Fibroblast of lung (primary cell): Measurements from ENCODE around the gene KMT2B. TPM values are rescaled to one million over a fixed set of nuclear protein-coding genes. Genes with fewer than 3 reads are reported as not detected.

Experiments used
- DNase-seq, 2 donors: peaks; one replicate each; pipeline versions ENCODE4 v3.0.0 to v3.0.0-alpha.2; 2010; ENCODE audit warnings: low read depth in 2 of 2
- H2AFZ ChIP-seq: 2 replicates; pipeline ENCODE4 v1.5.1; 2012; ENCODE audit warnings: low read length, control low read depth, inconsistent platforms
- H3K27ac ChIP-seq: 2 replicates; pipeline ENCODE4 v1.5.1; 2011; ENCODE audit warnings: low read length, control low read depth; ENCODE audit not compliant: insufficient read depth
- H3K27me3 ChIP-seq: 2 replicates; pipeline ENCODE4 v1.5.1; 2011; ENCODE audit warnings: mild to moderate bottlenecking, low read length; ENCODE audit not compliant: control insufficient read depth, insufficient read depth
- H3K36me3 ChIP-seq: 2 replicates; pipeline ENCODE4 v1.5.1; 2011; ENCODE audit warnings: low read length; ENCODE audit not compliant: control insufficient read depth, insufficient read depth
- H3K4me1 ChIP-seq: 2 replicates; pipeline ENCODE4 v1.5.1; 2011; ENCODE audit warnings: low read length; ENCODE audit not compliant: control insufficient read depth, insufficient read depth; ENCODE audit errors: extremely low read depth
- H3K4me2 ChIP-seq: 2 replicates; pipeline ENCODE4 v1.5.1; 2011; ENCODE audit warnings: low read length, control low read depth; ENCODE audit not compliant: insufficient read depth; ENCODE audit errors: extremely low read depth
- H3K4me3 ChIP-seq, 4 experiments: fragments of 200-600 bp in 1 of 4; sonication (generic) in 1 of 4; replicated peaks in 1 of 4; 2 replicates each; pipeline ENCODE4 v1.5.1; 2011 to 2016; ENCODE audit warnings: low read length in 4 of 4, low read depth in 3 of 4, mild to moderate bottlenecking in 3 of 4, control low read depth in 2 of 4, inconsistent platforms in 1 of 4, mixed read lengths in 1 of 4; ENCODE audit not compliant: insufficient read depth in 1 of 4; ENCODE audit errors: control extremely low read depth in 1 of 4
- H3K79me2 ChIP-seq: 2 replicates; pipeline ENCODE4 v1.5.1; 2012; ENCODE audit warnings: mild to moderate bottlenecking, low read length, inconsistent platforms; ENCODE audit not compliant: control insufficient read depth, insufficient read depth
- H3K9ac ChIP-seq: 2 replicates; pipeline ENCODE4 v1.5.1; 2011; ENCODE audit warnings: mild to moderate bottlenecking, low read length, control low read depth; ENCODE audit not compliant: insufficient read depth
- H3K9me3 ChIP-seq: 2 replicates; pipeline ENCODE4 v1.5.1; 2012; ENCODE audit warnings: low read depth, low read length; ENCODE audit not compliant: control insufficient read depth, insufficient read depth
- H4K20me1 ChIP-seq: 2 replicates; pipeline ENCODE4 v1.5.1; 2011; ENCODE audit warnings: low read length; ENCODE audit not compliant: control insufficient read depth, insufficient read depth; ENCODE audit errors: extremely low read depth
- CTCF ChIP-seq, 2 donors: IDR thresholded peaks in 1 of 2; conservative IDR thresholded peaks in 1 of 2; 1 replicate in 1 of 2; 2 replicates in 1 of 2; pipeline ENCODE4 v1.5.1; 2011 to 2012; ENCODE audit warnings: low read length in 2 of 2, control low read depth in 1 of 2, inconsistent platforms in 1 of 2, low read depth in 1 of 2, mild to moderate bottlenecking in 1 of 2
- EZH2 ChIP-seq: IDR thresholded peaks from 2 replicates; pipeline ENCODE4 v1.5.1; 2012; ENCODE audit warnings: low read length, control low read depth, mild to moderate bottlenecking; ENCODE audit errors: missing control alignments
- polyA plus RNA-seq, 2 donors: library from polyadenylated mRNA; depleted of rRNA in 1 of 2; stranded (reverse) in 1 of 2; unstranded in 1 of 2; fragments of >200 nt; gene quantifications; 2 replicates each; pipeline ENCODE4 v1.2.1, GENCODE V29; 2011 to 2012; ENCODE audit warnings: missing spikeins in 1 of 2
- total RNA-seq: library from RNA; depleted of rRNA; stranded (reverse); fragments of >200 nt; gene quantifications from 2 replicates; pipeline ENCODE4 v1.2.1, GENCODE V29; 2014

KMT2B gene
- total and polyA plus RNA-seq, 2 donors (not counting 1 experiment from before 2014, with no cell fraction given) = 5.4 to 7.4 TPM

GRCh38 chr19:35784503-35785338 is 66.9 kb downstream of the KMT2B start:
- TF ChIP-seq EZH2 = no peak
- no peak for TF ChIP-seq CTCF (conservative IDR thresholded peaks at IDR 0.05 in 1 of 2, IDR thresholded peaks at IDR 0.05 in 1 of 2; ENCODE audit: low read depth in 1 of 2, low read length in 2 of 2)
- DNase-seq = no peak

GRCh38 chr19:35785339-35785627 is 67.5 kb downstream of the KMT2B start:
- Histone ChIP-seq H3K4me2 (no peak overlapping the region), H3K27ac (no peak overlapping the region), H3K36me3 (peaks cover 10% of the 10 kb centered on the region), H3K27me3 (no peaks in the 10 kb centered on the region), H2AFZ (no peak overlapping the region), H3K4me1 (no peaks in the 10 kb centered on the region), H3K79me2 (no peaks in the 10 kb centered on the region), H3K4me3 (no peak overlapping the region), H4K20me1 (no peaks in the 10 kb centered on the region), H3K9ac (no peak overlapping the region), H3K9me3 (no peaks in the 10 kb centered on the region)
- DNase-seq = no peak
- TF ChIP-seq CTCF (conservative IDR thresholded peaks at IDR 0.05 in 1 of 2, IDR thresholded peaks at IDR 0.05 in 1 of 2; ENCODE audit: low read depth in 1 of 2, low read length in 2 of 2) = no peak
- no peak for TF ChIP-seq EZH2

More at GRCh38 chr19:35784503-35785338, 66.9 kb downstream of the KMT2B start:
- Histone ChIP-seq H3K4me3 (no peak overlapping the region), H3K27ac (no peak overlapping the region), H3K4me2 (no peak overlapping the region), H4K20me1 (no peaks in the 10 kb centered on the region), H3K9ac (no peak overlapping the region), H2AFZ (no peak overlapping the region), H3K79me2 (no peaks in the 10 kb centered on the region), H3K4me1 (no peaks in the 10 kb centered on the region), H3K9me3 (no peaks in the 10 kb centered on the region), H3K36me3 (peaks cover 10% of the 10 kb centered on the region), H3K27me3 (no peaks in the 10 kb centered on the region)

GRCh38 chr19:35786299-35787160 is 68.7 kb downstream of the KMT2B start:
- Histone ChIP-seq H3K4me3 (no peak overlapping the region), H3K27me3 (no peaks in the 10 kb centered on the region), H3K9me3 (no peaks in the 10 kb centered on the region), H2AFZ (no peak overlapping the region), H3K79me2 (no peaks in the 10 kb centered on the region), H3K9ac (no peak overlapping the region), H3K36me3 (peaks cover 8% of the 10 kb centered on the region), H4K20me1 (no peaks in the 10 kb centered on the region), H3K4me1 (no peaks in the 10 kb centered on the region), H3K27ac (no peak overlapping the region), H3K4me2 (no peak overlapping the region)
- TF ChIP-seq CTCF (conservative IDR thresholded peaks at IDR 0.05 in 1 of 2, IDR thresholded peaks at IDR 0.05 in 1 of 2; ENCODE audit: low read depth in 1 of 2, low read length in 2 of 2) (no peak), EZH2 (no peak)
- no peak for DNase-seq
